Stimulated activated CD8-positive, alpha-beta memory T cell treated with anti-CD3 and anti-CD28 coated beads, Interleukin-12 subunit alpha, Interleukin-12 subunit beta, amount 100 ng/mL, for 1 hour (primary cell): ENCODE measurements around the gene ANKS1B.

Source experiments
- DNase-seq: peaks from one replicate; pipeline ENCODE4 v3.0.0-alpha.2; 2020; ENCODE audit warnings: low read depth

The ANKS1B gene

GRCh38 chr12:98754095-98754494 lies 1230.6 kb downstream of the ANKS1B start:
- DNase-seq = no peak

- DNase-seq = no peak
Measured at GRCh38 chr12:98752726-98753125, 1232.0 kb downstream of the ANKS1B start.

- no peak for DNase-seq
Measured at GRCh38 chr12:98751580-98752115, 1233.1 kb downstream of the ANKS1B start.

- DNase-seq = no peak
Measured at GRCh38 chr12:98750511-98750910, 1234.2 kb downstream of the ANKS1B start.

GRCh38 chr12:98748463-98748862 lies 1236.3 kb downstream of the ANKS1B start:
- no peak for DNase-seq

GRCh38 chr12:98745578-98746391 lies 1239.0 kb downstream of the ANKS1B start:
- no peak for DNase-seq

GRCh38 chr12:98744680-98745079 lies 1240.1 kb downstream of the ANKS1B start:
- no peak for DNase-seq

GRCh38 chr12:98743362-98743953 lies 1241.3 kb downstream of the ANKS1B start:
- no peak for DNase-seq

- DNase-seq = no peak
Measured at GRCh38 chr12:98741556-98742265, 1243.0 kb downstream of the ANKS1B start.

- no peak for DNase-seq
Measured at GRCh38 chr12:98741196-98741555, 1243.6 kb downstream of the ANKS1B start.

- DNase-seq = no peak
Measured at GRCh38 chr12:98740751-98741150, 1244.0 kb downstream of the ANKS1B start.

- no peak for DNase-seq
Measured at GRCh38 chr12:98738539-98738938, 1246.2 kb downstream of the ANKS1B start.

- DNase-seq = no peak
Measured at GRCh38 chr12:98738002-98738401, 1246.7 kb downstream of the ANKS1B start.

- DNase-seq = no peak
Measured at GRCh38 chr12:98737322-98737712, 1247.4 kb downstream of the ANKS1B start.

- no peak for DNase-seq
Measured at GRCh38 chr12:98736352-98737321, 1248.1 kb downstream of the ANKS1B start.

GRCh38 chr12:98735821-98736220 lies 1248.9 kb downstream of the ANKS1B start:
- no peak for DNase-seq

GRCh38 chr12:98733667-98734350 lies 1250.9 kb downstream of the ANKS1B start:
- DNase-seq = no peak

GRCh38 chr12:98730412-98730811 lies 1254.3 kb downstream of the ANKS1B start:
- no peak for DNase-seq

- DNase-seq = no peak
Measured at GRCh38 chr12:98727196-98727595, 1257.5 kb downstream of the ANKS1B start.

- no peak for DNase-seq
Measured at GRCh38 chr12:98725476-98726247, 1259.1 kb downstream of the ANKS1B start.
